ENCODE results near the gene DNAJA2.

GRCh38 chr16:46997844-46998243 lies 24.4 kb upstream of the DNAJA2 start:
- TF ChIP-seq POLR2AphosphoS5 (IDR thresholded peaks at IDR 0.05) (no peak), CTCF (IDR thresholded peaks at IDR 0.05) (no peak)

Measured in sigmoid colon (tissue), 4 donors.